LNCAP (cell line): ENCODE data around the gene HRAS.

ENCODE experiments used
- CTCF ChIP-seq: fragments of 450-650 bp; IDR thresholded peaks from 2 replicates; pipeline ENCODE4 v1.5.1; 2017; ENCODE audit warnings: mild to moderate bottlenecking

The HRAS gene

DNA sequence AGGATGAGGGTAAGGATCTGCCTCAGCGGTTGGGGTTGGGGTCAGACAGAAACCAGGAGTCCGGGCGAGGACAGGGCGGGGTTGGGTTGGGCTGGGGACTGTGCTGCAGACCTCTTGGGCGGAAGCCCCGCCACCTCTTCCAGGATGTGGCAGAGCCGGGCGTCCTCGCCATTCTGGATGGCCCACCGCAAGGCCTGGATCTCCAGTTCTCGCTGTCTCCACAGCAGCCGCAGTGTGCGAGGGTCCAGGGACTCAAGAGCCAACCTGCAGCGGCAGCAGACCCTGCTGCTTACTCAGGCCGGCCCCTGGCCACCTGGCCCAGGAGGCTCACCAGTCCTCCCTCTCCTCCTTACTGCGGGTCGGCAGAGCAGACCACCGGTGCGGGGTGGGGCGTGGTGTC is 23.1 kb upstream of the HRAS start:
- no peak for TF ChIP-seq CTCF

DNA sequence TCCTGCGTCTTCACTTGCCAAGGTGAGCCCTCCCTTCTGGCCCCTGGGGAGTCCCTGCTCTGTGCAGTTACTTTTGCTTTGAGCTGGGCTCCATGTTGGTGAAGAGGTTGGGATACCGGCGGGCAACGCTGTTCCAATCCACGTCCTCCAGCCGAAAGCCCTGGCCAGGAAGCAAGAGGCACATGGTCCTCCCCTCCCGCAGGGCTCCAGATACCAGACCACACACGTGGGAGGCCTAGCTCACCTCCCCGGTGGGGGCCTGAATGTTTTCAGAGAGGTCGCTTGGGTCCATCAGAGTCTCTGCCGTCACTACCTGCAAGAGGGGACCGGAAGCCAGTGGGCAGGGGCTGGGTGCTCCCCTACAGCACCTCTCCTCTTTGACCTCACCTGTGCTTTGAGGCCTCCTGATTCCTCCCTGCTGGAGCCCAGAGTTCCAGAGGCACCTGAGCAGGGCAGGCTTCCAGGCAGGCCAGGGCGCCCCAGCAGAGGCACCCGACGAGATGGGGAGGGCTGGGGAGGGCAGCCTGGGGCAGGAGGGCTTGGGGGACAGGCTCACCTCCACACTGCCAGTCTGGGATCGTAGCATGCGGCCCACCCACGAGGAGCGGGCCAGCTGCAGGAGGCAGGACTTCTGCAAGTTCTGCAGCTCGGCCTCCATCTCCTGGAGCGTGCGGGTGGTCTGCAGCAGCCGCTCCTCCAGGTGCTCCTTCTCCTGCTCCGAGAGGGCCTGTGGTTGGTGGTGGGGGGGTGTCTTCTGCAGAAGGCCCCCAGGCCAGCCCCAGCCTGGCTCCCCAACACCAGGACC is 22.2 kb upstream of the HRAS start:
- no peak for TF ChIP-seq CTCF

DNA sequence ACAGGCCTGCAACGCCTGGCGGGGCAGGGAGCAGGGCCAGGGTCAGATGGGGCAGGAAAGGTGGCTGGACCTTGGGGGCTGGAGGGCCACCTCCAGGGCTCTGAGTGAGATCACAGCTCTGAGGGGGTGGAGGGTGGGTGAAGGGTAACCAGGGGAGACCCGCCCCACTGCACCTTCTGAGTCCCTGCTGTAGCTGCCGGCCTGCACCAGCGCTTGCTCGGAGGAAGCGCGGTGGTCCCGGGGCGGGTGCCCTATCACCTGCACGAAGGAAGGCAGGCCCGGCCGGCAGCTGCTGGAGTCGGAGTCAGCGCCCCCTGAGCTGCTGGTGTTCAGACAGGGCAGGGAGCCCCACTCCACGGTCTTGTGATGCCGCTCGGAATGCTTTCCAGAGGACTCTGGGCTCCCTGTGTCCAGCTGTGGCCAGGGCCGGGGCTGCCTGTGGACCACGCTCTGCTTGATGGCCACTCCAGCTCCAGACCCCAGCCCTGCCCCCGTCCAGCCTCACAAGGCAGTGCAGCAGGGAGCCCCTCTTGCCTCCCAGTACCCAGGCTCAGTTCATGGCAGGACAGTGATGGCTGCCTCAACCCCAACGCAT is 21.4 kb upstream of the HRAS start:
- TF ChIP-seq CTCF = no peak

DNA sequence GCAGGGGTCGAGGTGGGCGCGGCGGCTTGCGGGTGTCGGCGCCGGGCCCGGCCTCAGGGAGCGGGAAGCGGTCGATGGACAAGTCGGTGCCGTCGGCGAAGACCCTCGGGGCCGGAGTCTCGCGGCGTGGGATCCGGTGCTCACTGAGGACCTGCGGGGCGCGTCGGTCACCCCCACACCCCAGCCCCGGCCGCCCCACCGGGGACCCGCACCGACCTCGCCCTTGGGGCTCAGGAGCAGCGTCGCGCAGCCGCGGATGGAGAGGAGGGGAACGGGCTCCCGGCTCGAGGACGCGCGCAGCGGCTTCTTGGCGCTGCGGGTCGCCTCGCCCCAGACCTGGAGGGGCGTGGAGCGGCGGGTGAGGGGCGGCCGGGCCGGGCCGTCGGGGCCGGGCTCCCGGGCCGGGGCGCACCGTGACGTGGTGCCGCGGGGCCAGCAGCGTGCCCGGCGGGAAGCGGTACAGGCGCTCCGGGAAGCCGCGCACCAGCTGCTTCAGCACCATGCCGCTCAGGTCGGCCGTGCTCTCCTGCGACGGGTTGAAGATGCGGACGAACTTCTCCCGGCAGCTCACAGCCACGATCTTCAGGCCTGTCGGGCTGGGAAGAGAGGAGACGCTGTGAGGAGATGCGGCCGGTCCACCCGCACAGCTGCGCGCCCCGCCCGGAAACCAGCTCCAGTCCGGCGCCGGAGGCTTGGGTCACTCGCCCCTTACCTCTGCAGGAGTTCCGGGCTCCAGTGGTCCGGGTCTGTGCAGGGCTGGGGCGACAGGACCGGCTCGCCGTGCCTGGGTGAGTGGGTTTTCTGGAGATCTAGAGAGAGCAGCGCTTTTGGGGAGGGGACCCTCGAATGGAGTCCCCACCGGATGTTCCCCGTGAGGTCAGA is 20.6 kb upstream of the HRAS start:
- TF ChIP-seq CTCF = no peak

- no peak for TF ChIP-seq CTCF
These were observed 19.9 kb upstream of the HRAS start for GRCh38 chr11:555227-555779.

DNA sequence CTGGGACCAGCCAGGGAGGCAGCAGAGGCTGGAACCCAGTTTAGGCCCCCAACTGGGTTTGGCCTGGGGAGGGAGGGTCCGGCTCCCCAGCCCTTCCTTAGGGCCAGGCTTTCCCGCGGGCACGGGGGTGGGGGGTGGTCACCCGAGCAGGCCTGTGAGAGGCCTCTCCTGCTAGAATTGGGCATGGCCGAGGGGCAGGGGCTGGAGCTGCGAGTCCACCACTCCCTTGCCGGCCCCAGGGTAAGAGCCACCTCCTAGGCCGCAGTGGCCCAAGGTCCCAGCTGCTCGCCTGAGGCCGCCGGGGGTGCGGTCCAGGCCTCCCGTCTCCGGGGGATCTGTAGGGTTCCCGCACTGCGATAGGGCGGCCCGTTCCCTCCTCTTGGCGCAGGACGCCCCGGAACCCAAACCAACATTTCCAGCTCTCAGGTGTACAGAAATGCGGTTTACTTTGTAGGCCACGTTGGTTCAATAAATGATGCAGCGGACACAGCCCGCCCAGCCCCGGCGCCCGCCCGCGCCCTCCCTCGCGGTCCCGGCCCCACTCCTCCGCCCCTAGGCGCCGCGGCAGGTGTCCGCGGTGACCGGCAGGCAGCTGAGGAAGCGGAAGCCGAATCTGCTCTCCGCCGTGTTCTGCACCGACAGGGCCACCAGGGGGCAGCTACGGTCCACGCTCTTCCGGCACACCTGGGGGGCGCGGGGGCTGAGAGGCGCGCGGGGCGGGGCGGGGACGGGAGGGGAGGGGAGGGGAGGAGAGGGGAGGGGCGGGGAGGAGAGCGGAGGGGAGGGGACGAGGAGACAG is 19.3 kb upstream of the HRAS start:
- peak; percentile 61 for TF ChIP-seq CTCF

DNA sequence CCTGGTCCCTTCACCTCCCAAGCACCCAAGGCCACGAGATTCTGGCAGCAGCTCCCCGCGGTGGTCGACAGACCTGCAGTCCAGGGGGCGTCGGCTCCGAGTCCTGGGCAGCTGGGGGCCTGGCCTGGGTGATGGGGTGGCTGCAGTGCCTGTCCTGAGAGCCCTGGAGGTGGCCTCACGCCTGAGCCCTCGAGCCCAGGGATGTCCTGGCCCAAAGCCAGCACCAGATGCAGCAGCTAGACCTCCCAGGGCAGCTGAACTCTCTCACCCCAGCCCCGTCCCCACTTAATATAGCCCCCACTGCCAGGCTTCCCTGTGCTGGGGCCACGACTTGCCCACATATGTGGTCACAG is 18.6 kb upstream of the HRAS start:
- TF ChIP-seq CTCF = no peak
